Fibroblast of villous mesenchyme (primary cell): Measurements from ENCODE around the gene SPCS1. TPM values are rescaled to one million over a fixed set of nuclear protein-coding genes. Genes with fewer than 3 reads are reported as not detected.

Experiments used
- DNase-seq: peaks from one replicate; pipeline ENCODE4 v3.0.0-alpha.2; 2010; ENCODE audit warnings: low read depth
- H3K4me3 ChIP-seq: 2 replicates; pipeline ENCODE4 v1.5.1; 2011; ENCODE audit warnings: low read depth, mild to moderate bottlenecking, low read length
- total RNA-seq: library from RNA; depleted of rRNA; stranded (reverse); fragments of >200 nt; gene quantifications from 2 replicates; pipeline ENCODE4 v1.2.3, GENCODE V29; 2012
- TF ChIP-seq, protein P1 (sequence below): IDR thresholded peaks from 2 replicates; pipeline ENCODE4 v1.5.1; 2012; ENCODE audit warnings: low read depth, mild to moderate bottlenecking, low read length; ENCODE audit not compliant: insufficient read depth

SPCS1 gene
- total RNA-seq, 1 donor, result 66.9 TPM

DNA sequence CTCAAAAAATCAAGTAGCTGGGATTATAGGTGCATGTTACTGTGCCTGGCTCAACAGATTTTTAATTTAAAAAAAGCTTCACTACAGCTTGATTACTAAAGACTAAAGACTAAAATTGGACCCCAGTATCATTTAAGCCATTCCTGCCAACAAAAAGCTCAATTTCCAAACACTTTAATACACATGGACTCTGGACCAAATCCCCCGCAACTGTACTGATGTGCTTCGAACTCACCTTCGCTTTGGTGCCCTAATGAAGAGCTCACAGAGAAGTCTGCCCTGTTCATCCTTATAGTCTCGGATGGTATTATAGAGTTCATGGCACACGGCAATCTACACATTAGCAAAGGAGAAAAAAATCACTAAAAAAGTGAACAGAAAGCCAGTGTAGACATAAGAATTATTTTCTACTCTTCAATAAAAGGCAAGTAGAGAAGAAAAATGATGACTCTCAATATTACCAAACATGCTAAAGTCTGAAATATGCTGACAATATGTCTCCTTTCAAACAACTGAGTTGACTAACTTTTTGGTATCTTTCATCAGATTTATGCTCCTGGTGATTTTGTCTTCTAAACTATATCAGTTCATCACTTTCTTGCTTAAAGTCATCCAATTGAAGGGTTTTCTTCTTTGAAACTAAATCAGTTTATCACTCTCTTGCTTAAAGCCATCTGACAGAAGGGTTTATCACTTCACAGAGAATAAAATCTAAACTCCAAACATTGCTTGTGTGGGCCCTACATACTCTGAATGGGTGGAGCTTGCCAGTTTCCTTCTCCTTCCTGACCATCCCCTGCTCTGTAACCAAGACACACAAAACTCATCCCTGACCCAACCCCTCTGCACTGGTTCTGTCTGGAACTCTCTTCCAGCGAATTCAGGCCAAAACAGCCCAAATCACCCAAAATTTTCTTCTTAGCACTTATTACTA lies 27.4 kb upstream of the SPCS1 start:
- TF ChIP-seq, protein P1, sequence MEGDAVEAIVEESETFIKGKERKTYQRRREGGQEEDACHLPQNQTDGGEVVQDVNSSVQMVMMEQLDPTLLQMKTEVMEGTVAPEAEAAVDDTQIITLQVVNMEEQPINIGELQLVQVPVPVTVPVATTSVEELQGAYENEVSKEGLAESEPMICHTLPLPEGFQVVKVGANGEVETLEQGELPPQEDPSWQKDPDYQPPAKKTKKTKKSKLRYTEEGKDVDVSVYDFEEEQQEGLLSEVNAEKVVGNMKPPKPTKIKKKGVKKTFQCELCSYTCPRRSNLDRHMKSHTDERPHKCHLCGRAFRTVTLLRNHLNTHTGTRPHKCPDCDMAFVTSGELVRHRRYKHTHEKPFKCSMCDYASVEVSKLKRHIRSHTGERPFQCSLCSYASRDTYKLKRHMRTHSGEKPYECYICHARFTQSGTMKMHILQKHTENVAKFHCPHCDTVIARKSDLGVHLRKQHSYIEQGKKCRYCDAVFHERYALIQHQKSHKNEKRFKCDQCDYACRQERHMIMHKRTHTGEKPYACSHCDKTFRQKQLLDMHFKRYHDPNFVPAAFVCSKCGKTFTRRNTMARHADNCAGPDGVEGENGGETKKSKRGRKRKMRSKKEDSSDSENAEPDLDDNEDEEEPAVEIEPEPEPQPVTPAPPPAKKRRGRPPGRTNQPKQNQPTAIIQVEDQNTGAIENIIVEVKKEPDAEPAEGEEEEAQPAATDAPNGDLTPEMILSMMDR, result no peak
- no peak for DNase-seq
- no peak overlapping the region for H3K4me3 ChIP-seq

- TF ChIP-seq, protein P1, result no peak
- H3K4me3 ChIP-seq, result no peak overlapping the region
- DNase-seq, result peak; percentile 75
These were observed 26.7 kb upstream of the SPCS1 start for GRCh38 chr3:52679199-52679538.

GRCh38 chr3:52679811-52680210 lies 26.1 kb upstream of the SPCS1 start:
- TF ChIP-seq, protein P1, result no peak
- no peak for DNase-seq
- H3K4me3 ChIP-seq, result no peak overlapping the region

DNA sequence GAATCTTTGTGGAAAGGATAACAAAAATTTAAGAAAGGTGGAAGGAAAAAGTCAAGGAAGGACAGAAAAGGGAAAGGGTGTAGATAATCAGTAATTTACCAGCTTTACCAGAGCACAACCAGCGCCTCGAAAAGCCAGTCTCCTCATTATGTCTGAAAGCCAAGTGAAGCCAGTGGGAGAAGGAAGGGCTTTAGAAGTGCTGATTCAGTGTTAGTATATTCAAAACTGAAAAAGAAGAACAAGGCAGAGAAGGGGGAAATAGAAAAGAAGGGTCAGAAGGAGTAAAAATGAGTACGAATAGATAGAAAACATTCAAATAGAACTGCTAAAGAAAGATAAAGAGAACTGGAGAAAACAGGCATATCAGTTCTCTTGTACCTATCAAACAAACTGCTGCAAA lies 24.3 kb upstream of the SPCS1 start:
- no peak overlapping the region for H3K4me3 ChIP-seq
- TF ChIP-seq, protein P1, result no peak
- DNase-seq, result no peak

DNA sequence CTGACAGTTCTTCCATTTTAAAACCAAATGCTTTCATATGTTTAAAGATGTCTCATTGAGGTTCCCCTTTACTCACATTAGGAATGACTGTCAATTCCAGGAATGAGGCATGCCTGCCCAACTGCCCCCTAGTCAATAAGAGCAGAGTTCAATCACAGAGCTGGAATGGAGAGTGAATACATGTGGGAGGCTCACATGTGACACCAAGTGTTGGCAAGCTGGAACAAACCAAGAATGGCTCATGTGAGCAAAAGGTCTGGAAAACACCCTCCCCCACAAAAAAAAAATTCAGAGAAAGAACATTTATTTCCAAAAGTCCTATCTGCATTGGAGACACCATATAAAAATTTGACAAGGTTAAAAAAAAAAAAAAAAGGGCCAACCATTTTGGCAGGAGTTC lies 23.9 kb upstream of the SPCS1 start:
- TF ChIP-seq, protein P1, result no peak
- peak; percentile 72 for DNase-seq
- H3K4me3 ChIP-seq, result no peak overlapping the region

DNA sequence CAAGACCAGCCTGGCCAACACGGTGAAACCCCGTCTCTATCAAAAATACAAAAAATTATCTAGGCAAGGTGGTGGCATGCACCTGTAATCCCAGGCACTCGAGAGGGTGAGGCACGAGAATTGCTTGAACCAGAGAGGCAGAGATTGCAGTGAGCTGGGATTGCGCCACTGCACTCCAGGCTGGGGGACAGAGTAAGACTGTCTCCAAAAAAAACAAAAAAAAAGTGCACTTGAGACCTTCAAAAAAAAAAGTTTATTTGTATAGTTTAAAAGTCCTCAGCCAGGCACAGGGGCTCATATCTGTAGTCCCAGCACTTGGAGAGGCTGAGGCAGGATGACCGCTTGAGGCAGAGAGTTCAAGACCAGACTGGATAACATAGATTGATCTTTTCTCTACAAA lies 22.3 kb upstream of the SPCS1 start:
- DNase-seq, result no peak
- TF ChIP-seq, protein P1, result no peak
- H3K4me3 ChIP-seq, result no peak overlapping the region
